ENCODE results near the gene C20orf204.

C20orf204 gene

GRCh38 chr20:64027981-64028685, 7.8 kb upstream of the C20orf204 start:
- DNase-seq (ENCODE audit: low spot score): no peak

GRCh38 chr20:64029293-64030117, 6.5 kb upstream of the C20orf204 start:
- DNase-seq (ENCODE audit: low spot score): peak; percentile 78

GRCh38 chr20:64030371-64031134, 5.4 kb upstream of the C20orf204 start:
- DNase-seq (ENCODE audit: low spot score): no peak

GRCh38 chr20:64031822-64032314, 4.1 kb upstream of the C20orf204 start:
- no peak for DNase-seq (ENCODE audit: low spot score)

GRCh38 chr20:64032706-64033624, 3.0 kb upstream of the C20orf204 start:
- DNase-seq (ENCODE audit: low spot score): no peak

- DNase-seq (ENCODE audit: low spot score): no peak
Observed at GRCh38 chr20:64033981-64034493, 1.9 kb upstream of the C20orf204 start.

- no peak for DNase-seq (ENCODE audit: low spot score)
Observed at GRCh38 chr20:64035066-64035932, 683 bp upstream of the C20orf204 start.

- DNase-seq (ENCODE audit: low spot score): no peak
Observed at GRCh38 chr20:64036346-64037198, 590 bp downstream of the C20orf204 start.

GRCh38 chr20:64037199-64037497, 1.2 kb downstream of the C20orf204 start:
- no peak for DNase-seq (ENCODE audit: low spot score)

GRCh38 chr20:64037498-64038213, 1.7 kb downstream of the C20orf204 start:
- DNase-seq (ENCODE audit: low spot score): peak; percentile 23

GRCh38 chr20:64038224-64038564, 2.2 kb downstream of the C20orf204 start:
- DNase-seq (ENCODE audit: low spot score): no peak

GRCh38 chr20:64038565-64039292, 2.7 kb downstream of the C20orf204 start:
- DNase-seq (ENCODE audit: low spot score): peak; percentile 38

GRCh38 chr20:64039293-64040160, 3.5 kb downstream of the C20orf204 start:
- DNase-seq (ENCODE audit: low spot score): no peak

GRCh38 chr20:64040231-64041039, 4.5 kb downstream of the C20orf204 start:
- no peak for DNase-seq (ENCODE audit: low spot score)

GRCh38 chr20:64041040-64041780, 5.2 kb downstream of the C20orf204 start:
- no peak for DNase-seq (ENCODE audit: low spot score)

- no peak for DNase-seq (ENCODE audit: low spot score)
Observed at GRCh38 chr20:64041781-64042053, 5.7 kb downstream of the C20orf204 start.
